Esophagus mucosa (tissue), 1 donor: ENCODE data around the gene ACOXL. TPM values are rescaled to one million over a fixed set of nuclear protein-coding genes. Genes with fewer than 3 reads are reported as not detected.
A peak's percentile ranks its signal among the peaks of the same experiment; 100 is the strongest.

ENCODE experiments used
- ATAC-seq: fragments of 200-7000 bp; cut with Tn5 transposase; one replicate; pipeline ENCODE4 v1.9.1; 2020
- total RNA-seq: library from RNA; stranded (reverse); gene quantifications from one replicate; pipeline ENCODE4 v1.2.4, GENCODE V29; 2023
- donor health status: DM: yes; HTN: yes; CAD: no.

ACOXL gene
- total RNA-seq, 1 donor from 2014 or later, result not detected

DNA sequence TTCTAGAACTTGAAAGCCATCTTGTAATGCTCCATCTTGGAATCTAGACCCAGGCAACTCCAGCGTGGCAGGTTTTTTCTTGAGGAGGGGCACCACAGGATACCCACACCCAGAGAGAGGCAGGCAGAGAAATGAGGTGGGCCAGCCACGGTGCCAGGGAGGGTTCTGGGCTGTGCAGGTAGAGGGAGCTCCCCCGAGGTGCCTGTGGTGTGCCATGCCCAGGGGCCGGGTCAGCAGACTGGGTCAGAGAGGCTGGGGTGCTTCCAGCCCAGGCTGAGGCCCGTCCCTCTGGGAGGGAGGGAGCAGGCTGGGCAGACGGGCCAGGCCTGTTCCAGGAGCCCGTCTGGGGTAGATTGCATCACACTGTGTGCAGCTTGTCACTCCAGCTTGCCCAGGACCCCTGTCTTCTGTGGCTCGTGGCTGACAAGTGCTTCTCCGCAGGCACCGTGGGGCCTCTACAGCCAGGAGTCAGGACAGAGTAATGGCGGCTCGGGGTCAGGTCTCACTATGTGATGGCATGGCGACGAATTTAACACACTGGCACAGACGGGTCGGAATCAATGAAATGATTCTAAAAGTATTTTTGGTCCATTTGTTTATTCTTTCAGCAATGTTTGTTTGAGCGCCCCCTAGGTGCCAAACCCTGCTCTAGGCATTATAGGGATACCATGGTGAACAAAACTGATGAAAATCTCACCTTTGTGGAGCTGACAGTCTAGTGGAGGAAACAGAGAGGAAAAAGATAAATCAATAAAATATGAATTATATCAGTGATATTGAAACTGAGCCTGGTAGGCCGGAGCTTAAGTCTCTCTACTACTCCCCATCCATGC is 144.0 kb downstream of the ACOXL start:
- ATAC-seq, result peak; percentile 15

DNA sequence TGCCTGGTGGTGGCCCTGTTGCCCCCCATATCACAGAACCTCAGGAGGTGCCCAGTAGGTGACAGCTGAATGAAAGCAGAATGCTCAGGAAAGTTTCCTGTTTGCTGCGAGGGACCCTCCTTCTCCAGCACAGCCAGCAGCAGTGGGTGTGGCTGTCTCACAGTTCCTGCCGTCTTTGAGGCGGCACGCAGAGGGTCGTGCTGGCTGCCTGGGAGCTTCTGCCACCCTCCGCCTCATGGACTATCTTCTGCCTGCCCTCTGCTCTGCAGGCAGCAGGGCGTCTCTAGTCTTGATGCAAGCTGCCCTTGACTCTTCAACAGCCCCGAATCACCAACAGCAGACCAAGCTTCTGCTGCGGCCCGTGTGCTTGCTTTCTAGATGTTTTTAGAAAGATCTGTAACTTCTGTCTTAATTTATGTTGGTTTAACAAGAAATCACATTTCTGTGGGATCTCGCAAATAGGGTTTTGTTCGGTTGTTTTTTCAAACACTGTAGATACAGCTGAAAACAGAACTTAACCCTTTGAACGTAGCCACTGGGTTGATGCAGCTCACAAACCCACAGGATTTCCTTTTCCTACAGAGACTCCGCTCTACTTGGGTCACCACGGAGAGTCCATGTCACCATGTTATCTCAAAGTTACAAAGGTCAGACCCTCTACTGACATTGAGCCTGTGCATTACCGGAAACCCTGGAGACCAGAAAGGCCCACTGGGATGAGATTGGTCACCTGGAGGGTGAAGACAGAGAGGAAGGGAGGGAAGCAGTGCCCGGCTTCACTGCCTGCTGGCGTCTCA is 144.9 kb downstream of the ACOXL start:
- no peak for ATAC-seq

DNA sequence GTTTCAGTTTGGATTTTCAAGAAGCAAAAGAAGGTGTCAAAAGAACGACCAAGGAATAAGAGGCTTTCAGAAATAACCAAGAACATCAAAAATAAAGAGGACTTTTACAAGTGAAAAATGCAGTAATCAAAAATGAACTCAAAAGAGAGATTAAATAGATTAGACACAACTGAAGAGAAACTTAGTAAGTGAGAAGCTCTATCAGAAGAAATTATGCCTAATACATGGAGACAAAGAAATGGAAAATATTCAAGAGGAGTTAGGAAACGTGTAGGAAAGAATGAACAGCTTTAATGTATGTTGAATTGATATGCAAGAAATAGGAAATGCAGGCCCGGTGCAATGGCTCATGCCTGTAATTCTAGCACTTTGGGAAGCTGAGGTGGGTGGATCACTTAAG is 145.8 kb downstream of the ACOXL start:
- ATAC-seq, result no peak

DNA sequence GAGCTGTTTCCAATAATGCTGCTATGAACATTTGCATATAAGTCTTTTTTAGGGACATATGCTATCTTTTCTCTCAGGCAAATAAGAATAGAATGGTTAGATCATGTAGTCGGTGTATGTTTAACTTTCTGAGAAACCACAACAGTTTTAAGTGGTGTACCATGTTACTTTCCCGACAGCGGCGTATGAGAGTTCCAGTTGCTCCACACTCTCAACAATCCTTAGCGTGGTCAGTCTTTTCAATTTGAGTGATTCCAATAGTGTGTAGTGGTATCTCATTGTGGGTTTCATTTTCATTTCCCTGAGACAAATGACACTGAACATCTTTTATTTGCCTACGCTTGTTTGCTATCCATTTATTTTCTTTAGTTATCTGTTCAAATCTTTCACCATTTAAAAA is 149.5 kb downstream of the ACOXL start:
- no peak for ATAC-seq

DNA sequence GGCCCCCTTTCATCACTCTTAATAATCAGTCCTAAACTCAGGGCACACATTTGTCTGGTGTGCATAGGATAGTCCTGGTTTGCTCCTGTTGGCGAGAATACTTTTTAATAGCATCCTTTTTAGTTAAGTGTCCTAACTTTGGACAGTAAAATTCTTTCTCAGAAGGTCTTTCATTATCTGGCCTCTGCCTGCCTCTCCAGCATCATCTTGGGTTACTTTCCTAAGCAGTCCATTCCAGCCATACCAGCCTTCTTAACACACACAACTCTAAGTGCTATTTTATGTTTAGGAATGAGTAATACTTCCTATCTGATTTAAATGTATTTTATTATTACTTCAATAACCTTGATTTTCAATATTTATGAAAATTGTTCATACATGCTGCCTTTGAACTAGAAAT is 151.0 kb downstream of the ACOXL start:
- no peak for ATAC-seq

DNA sequence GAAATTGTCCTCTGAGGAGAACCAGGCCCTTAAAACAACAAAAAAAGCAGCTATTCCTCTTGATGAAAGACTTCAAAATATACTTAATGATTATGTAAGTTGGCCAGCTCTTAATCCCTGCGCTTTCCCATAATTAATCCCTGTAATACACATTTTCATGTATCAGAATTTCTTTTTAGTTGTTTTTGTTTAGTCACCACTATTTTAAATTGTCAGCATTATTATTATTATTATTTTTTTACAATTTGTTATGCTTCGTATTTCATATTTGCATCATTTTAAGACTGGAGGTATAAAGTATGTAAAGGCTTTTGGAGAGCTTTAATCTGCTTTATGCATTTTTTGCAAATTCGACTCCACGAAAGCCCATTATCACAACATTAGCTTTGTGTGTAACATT is 152.9 kb downstream of the ACOXL start:
- ATAC-seq, result no peak

DNA sequence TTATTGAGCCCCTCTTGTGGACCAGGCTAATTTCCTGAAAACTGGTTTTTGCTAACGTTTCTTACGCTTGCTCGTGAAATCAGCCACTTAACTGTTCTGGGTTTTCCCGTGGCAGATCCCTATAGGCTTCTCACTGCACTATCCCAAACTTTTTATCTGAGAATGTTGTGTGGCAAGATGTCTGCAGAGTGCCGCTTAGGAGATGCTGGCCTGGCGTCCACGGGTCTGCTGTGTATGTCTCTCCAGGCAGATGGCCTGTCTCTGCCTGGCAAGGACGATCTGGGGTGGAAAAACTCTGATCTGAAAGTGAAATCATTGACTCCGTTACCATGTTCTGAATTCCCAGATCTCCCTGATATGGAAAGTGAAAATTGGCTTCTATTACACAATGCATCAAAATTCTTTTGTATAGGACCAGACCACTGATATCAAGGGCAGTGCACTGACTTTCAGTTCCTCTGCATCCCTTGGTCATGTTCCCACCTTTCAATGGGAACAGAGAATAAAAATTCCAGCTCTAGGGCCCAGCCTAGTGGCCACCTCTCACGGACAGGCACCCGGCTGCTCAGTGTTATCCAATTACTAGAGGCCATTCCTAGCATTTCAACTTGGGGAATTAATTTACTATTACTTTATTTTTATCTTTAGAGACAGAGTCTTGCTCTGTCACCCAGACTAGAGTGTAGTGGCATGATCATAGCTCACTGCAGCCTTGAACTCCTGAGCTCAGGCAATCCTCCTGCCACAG is 154.6 kb downstream of the ACOXL start:
- ATAC-seq, result no peak

DNA sequence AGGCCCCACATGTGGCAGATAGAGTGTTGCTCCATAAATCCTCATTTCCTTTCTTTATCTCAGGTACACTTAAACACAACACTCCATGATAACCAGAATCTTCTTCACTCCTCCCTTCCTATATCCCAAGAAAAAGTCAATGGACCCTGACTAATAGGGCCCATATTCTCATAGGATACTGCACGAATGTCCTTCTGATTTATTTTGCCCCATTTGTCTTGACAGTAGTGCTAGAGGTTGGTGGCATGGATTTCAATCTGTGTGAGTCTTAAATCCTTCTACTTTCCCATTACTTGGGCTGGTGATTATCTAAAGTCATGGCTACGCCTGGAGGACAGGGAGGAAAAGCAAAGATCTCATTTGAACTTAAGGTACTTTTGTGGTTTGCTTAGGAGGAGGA is 156.0 kb downstream of the ACOXL start:
- no peak for ATAC-seq

DNA sequence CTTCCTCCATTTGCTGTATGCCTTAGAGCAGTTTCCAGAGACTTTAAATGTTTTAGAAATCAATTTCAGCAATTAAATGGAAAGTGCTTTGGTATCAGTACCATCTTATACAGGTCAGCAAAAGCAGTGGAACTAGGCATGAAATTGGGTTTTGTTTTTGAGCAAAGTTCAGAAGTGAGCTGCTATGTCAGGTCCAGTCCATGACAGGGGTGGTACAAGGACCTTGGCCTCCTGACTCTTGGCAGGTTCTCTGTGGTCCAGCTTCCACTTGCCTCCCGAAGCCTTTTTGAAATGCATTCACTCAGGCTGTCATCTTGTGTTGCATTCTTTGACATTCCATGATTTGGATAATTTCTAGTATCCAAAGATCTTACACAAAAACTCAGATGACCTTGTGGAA is 159.3 kb downstream of the ACOXL start:
- no peak for ATAC-seq

DNA sequence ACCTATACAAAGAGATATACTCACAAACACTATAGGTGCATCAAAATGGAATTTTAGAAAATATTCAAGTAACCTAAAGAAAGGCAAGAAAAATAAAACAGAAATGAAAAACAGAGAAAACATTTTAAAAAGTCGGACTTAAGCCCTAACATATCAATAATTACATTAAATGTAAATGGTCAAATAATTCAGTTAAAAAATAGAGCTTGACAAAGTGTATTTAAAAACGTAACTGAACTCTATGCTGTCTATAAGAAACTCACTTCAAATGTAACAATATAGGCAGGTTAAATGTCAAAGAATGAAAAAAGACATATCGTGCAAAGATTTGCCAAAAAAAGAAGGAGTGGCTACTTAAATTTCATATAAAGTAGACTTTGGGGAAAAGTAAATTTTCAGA is 163.9 kb downstream of the ACOXL start:
- ATAC-seq, result no peak

DNA sequence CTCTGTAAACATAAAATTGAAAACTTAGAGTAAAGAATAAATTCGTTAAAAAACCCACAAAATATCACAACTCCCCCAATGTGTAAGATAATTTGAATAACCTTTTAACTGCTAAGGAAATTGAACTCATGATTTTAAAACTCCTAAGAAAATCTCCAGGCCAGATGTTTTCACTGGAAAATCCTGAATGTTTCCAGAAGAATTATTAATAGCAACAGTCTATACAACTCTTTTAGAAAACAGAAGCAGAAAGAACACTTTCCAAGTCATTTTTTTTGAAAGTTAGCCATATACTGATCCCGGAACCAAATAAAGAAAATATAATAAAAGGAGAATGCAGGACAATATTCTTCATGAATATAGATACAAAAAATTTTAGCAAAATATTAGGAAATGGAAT is 165.6 kb downstream of the ACOXL start:
- no peak for ATAC-seq

DNA sequence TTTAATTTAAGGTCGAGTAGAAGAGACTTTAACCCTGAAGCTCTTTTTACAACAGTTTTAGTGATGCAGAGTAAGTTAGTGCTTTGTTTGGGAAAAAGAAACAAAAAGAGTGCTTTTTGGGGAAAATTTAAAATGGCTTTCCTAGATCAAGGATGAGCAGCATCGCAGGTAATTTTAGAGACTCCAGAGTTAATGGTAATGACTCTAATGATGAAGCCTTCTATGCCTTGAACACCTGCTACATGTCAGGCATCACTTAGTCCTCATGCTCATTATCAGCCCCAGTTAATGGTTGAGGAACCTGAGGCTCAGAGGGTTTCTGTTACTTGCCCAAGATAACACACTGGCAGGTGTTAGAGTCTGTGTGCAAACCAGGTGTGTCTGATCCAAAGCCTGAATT is 167.8 kb downstream of the ACOXL start:
- ATAC-seq, result no peak

DNA sequence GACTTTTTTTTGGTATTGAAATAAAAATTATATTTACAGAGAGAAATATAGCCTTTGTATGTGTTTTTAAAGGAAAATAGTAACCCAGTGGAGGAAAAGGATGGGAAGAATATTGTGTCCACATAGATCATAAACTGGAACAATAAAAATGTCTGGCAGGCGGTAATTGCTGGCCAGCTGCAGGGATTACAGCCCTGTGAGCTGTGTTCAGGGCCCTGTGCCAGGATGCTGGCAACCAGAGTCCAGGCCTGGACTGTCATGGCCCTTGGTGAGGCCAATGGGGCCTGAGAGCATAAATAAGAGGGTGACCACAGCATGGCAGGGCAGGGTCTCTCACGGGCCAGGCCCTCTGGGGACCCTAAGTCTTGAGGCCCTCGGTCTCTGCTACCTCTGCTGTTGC is 171.2 kb downstream of the ACOXL start:
- no peak for ATAC-seq

DNA sequence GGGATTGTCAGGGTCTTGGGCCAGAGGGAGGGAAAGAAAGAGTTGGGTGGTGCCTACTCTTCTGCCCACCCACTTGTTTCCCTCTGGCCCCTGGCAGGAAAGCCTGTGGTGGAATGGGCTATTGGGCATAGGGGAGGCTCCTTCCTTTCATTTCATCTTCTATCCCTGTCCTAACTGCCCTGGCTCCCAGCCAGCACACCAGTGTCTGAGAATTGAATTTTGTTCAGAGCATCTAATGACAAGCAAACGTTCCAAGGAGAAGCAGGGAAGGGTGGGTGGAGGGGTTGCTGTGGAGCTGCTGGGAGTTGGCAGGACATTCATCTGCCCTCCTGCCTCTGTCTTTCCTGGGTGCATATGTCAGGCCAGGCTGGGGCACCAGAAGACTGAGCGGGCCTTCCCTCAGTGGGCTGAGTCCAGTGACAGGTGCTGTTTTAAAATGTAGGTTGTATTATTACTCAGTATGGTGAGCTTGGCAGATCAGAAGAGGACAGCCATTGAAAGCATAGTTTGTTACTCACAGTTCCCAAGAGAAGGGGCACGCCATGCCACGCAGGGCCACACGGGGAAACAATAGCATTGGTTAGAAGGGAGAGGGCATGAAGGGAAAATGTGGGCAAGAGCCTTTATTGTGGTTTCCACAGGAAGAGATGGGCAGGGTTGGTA is 171.9 kb downstream of the ACOXL start:
- ATAC-seq, result no peak

DNA sequence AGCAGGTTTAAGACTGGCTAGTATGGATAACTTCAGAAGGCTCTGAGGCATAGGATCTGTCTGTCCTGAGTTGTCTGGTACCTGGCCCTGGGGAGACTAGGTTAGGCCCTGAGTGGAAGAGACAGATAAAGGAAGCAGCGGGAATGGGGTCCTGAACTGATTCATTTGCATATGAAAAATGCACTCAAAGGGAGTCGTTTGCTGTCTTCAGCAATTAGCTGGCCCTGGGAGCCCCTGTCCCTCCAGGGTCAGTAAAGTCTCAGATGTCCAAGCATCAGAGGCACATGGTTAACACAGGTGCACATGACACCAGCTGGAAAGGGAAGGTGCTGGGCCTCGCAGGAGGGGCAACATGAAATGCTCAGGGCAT is 172.4 kb downstream of the ACOXL start:
- ATAC-seq, result no peak

DNA sequence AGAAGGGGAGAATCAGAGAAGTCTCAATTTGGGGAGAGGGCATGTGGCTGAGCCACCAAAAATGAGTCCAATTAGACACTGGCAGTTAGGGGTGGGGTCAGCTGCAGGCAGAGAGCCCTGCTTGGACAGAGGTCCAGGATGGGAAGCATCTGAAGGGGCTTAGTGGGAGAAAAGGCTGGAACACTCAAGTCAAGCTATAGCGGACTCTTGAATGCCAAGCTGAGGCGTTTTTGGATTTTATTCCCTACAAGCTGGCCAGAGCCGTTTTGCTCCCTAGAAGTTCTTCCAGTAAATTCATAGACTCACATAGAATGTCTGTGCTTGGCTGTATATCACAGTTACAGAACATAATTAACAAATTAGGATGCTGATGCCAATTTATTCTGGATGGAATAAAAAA is 172.8 kb downstream of the ACOXL start:
- ATAC-seq, result no peak

DNA sequence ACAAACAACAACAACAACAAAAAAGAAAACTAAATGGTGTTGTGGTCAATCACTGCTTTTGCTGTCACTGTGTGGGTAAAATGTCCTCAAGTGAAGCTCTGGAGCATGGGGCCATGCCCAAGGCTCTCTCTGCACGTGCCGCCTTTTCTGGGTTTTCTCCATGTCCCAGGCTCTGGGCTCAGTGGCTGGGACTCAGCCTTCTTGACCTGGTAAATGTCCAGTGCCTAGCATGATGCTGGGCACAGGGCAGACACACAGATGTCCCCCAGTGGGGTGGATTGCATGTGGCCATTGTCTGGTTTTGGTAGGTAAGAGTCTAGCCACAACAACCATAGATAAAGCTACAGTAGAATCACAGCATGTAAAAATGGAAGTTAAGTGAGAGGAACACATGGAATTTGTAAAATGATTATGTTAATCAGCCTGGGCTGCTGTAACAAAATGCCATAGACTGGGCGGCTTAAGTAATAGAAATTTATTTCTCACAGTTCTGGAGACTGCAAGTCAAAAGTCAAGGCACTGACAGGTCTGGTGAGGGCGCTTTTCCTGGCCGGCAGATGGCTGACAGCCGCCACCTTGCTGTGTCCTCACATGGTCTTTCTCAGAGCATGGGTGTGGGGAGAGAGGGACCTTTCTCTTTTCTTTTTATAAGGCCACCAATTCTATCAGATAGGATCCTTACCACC is 174.4 kb downstream of the ACOXL start:
- no peak for ATAC-seq

DNA sequence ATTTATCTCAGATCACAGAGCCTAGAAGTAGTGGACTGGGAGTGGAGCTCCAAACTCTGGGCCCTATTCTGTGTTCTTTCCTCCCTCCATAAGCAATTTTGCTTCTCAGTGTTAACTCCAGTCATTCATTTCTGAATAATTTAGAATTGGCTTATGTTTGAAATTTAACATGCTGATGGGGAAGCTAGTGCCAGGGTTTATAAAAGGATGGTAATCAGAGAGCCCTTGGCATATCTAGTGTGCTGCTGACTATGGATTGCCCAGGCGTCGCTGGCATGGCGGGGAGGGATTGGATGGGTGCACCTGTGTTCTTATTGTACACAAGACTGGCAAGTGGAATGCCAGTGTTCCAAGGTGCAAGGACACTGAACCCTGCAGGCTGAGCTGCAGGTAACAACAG is 177.1 kb downstream of the ACOXL start:
- ATAC-seq, result no peak

DNA sequence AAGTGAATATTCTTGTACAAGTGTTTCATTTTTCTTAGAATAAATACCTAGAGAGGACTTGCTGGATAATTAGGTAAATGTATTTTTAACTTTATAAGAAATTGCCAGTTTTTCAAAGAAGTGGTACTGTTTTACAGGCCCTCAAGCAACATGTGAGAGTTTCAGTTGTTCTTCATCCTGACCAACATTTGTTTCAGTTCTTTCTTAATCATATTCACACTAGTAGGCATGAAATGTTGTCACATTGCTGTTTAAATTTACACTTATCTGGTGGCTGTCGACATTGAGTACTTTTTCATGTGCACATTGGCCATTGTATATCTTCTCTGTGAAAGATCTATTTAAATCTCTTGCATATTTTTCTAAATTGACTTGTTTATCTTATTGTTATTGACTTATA is 178.1 kb downstream of the ACOXL start:
- ATAC-seq, result no peak

DNA sequence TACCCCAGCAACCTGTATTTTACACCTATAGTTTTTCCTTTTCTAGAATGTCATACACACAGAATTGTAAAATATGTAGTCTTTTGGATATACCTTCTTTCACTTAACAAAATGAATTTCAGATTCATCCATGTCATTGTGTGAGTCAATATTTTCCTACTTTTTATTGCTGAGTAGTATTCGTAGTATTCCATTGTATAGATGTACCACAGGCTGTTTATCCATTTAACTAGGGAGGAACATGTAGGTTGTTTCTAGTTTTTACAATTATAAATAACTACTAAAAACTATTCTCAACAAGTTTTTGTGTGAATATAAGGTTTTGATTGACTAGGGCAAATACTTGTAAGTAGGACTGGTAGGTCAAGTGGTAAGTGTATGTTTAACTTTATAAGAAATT is 187.4 kb downstream of the ACOXL start:
- ATAC-seq, result no peak

DNA sequence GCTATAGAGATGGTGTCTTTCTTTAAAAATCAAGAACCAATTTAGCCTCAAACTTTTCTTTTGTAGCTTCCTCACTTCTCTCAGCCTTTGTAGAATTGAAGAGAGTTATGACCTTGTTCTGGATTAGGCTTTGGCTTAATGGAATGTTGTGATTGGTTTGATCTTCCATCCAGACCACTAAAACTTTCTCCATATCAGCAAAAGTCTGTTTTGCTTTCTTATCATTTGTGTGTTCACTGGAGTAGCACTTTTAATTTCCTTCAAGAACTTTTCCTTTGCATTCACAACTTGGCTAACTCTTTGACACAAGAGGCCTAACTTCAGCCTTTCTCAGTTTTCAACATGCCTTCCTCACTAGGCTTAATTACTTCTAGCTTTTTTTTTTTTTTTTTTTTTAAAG is 193.1 kb downstream of the ACOXL start:
- no peak for ATAC-seq

DNA sequence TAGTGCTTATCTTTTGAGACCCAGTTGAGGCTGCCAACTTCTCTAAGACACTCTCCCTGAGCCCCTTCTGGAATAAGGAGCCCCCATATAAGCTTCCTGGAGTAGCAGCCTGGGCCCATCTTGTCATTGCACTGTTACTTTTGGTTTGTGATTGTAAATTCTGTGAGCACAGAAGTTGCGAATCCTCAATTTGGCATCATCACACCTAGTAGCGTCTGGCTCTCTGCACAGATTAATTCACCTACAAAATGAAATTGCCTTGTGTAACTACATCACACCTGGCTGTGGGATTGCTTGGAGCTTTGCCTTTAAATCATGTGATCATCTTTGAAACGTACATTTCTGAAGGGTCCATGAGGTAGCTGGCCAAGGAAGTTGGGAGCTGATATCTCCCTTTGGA is 195.2 kb downstream of the ACOXL start:
- no peak for ATAC-seq
